ENCODE measurements around the gene ZNF780B. TPM values are rescaled to one million over a fixed set of nuclear protein-coding genes. Genes with fewer than 3 reads are reported as not detected.

Gene ZNF780B
- polyA plus RNA-seq, 1 donor from 2014 or later = 28.8 TPM

GRCh38 chr19:40023969-40024368 is 32.1 kb downstream of the ZNF780B start:
- Histone ChIP-seq H3K79me2 (replicated peaks; ENCODE audit: insufficient read depth, low read length) (no peaks in the 10 kb centered on the region), H2AFZ (ENCODE audit: low read depth, low read length) (no peak overlapping the region), H3F3A (ENCODE audit: insufficient read depth, low read length, poor library complexity, severe bottlenecking) (no peaks in the 10 kb centered on the region), H3K9ac (ENCODE audit: low read length) (no peak overlapping the region), H4K20me1 (ENCODE audit: insufficient read depth) (no peaks in the 10 kb centered on the region), H3K4me2 (ENCODE audit: low read length) (no peak overlapping the region), H3K27me3 (ENCODE audit: insufficient read depth, low read depth, low read length) (no peaks in the 10 kb centered on the region), H3K4me3 (ENCODE audit: low read length) (no peak overlapping the region), H3K9me3 (ENCODE audit: low read length) (peaks cover 24% of the 10 kb centered on the region), H3K9me2 (ENCODE audit: insufficient read depth, low read length) (no peaks in the 10 kb centered on the region), H3K27ac (ENCODE audit: low read length) (no peak overlapping the region), H3K36me3 (ENCODE audit: insufficient read depth, low read length) (no peaks in the 10 kb centered on the region)
- TF ChIP-seq POLR2AphosphoS5 (IDR thresholded peaks at IDR 0.05) (no peak), MXI1 (conservative IDR thresholded peaks at IDR 0.05; ENCODE audit: poor library complexity, severe bottlenecking) (no peak), TAF1 (IDR thresholded peaks at IDR 0.05; ENCODE audit: low read depth) (no peak), RAD21 (conservative IDR thresholded peaks at IDR 0.05) (no peak), EP300 (conservative IDR thresholded peaks at IDR 0.05; ENCODE audit: poor library complexity, severe bottlenecking) (no peak), CTCF (IDR thresholded peaks at IDR 0.05; ENCODE audit: poor library complexity, severe bottlenecking) (no peak), REST (IDR thresholded peaks at IDR 0.05; ENCODE audit: borderline replicate concordance) (no peak), EZH2 (IDR thresholded peaks at IDR 0.05; ENCODE audit: borderline replicate concordance, insufficient read depth, low read length, poor library complexity, severe bottlenecking) (no peak), SMC3 (conservative IDR thresholded peaks at IDR 0.05; ENCODE audit: poor library complexity) (no peak)

GRCh38 chr19:40013991-40014390 is 42.0 kb downstream of the ZNF780B start:
- H3K4me2 ChIP-seq (ENCODE audit: low read length) = no peak overlapping the region
- H3K79me2 ChIP-seq (replicated peaks; ENCODE audit: insufficient read depth, low read length) = no peaks in the 10 kb centered on the region
- no peaks in the 10 kb centered on the region for H3K9me2 ChIP-seq (ENCODE audit: insufficient read depth, low read length)
- H3K27ac ChIP-seq (ENCODE audit: low read length) = no peak overlapping the region
- no peaks in the 10 kb centered on the region for H4K20me1 ChIP-seq (ENCODE audit: insufficient read depth)
- peaks cover 33% of the 10 kb centered on the region for H3K36me3 ChIP-seq (ENCODE audit: insufficient read depth, low read length)
- TF ChIP-seq EP300 (conservative IDR thresholded peaks at IDR 0.05; ENCODE audit: poor library complexity, severe bottlenecking) (no peak), CTCF (IDR thresholded peaks at IDR 0.05; ENCODE audit: poor library complexity, severe bottlenecking) (no peak), MXI1 (conservative IDR thresholded peaks at IDR 0.05; ENCODE audit: poor library complexity, severe bottlenecking) (no peak), POLR2AphosphoS5 (IDR thresholded peaks at IDR 0.05) (no peak), SMC3 (conservative IDR thresholded peaks at IDR 0.05; ENCODE audit: poor library complexity) (no peak), EZH2 (IDR thresholded peaks at IDR 0.05; ENCODE audit: borderline replicate concordance, insufficient read depth, low read length, poor library complexity, severe bottlenecking) (no peak)
- H2AFZ ChIP-seq (ENCODE audit: low read depth, low read length) = no peak overlapping the region
- H3K4me3 ChIP-seq (ENCODE audit: low read length) = no peak overlapping the region
- H3K9ac ChIP-seq (ENCODE audit: low read length) = no peak overlapping the region
- no peaks in the 10 kb centered on the region for H3F3A ChIP-seq (ENCODE audit: insufficient read depth, low read length, poor library complexity, severe bottlenecking)
- peaks cover 11% of the 10 kb centered on the region for H3K9me3 ChIP-seq (ENCODE audit: low read length)
- no peaks in the 10 kb centered on the region for H3K27me3 ChIP-seq (ENCODE audit: insufficient read depth, low read depth, low read length)
